ENCODE results near the gene PPP1R37. TPM values are rescaled to one million over a fixed set of nuclear protein-coding genes. Genes with fewer than 3 reads are reported as not detected.

PPP1R37 gene
- total and polyA plus RNA-seq, 2 donors (not counting 1 experiment from before 2014, with no cell fraction given), result 11.3 to 36.0 TPM

- Histone ChIP-seq H3K9ac (ENCODE audit: insufficient read depth, low read length) (no peak overlapping the region), H3K27ac (ENCODE audit: insufficient read depth, low read length) (peak overlapping the region; percentile 74), H3K4me1 (ENCODE audit: control insufficient read depth, extremely low read depth, insufficient read depth, low read length) (peaks cover 45% of the 10 kb centered on the region), H3K9me3 (ENCODE audit: control insufficient read depth, insufficient read depth, low read depth, low read length) (no peaks in the 10 kb centered on the region), H4K20me1 (ENCODE audit: control insufficient read depth, extremely low read depth, insufficient read depth, low read length) (no peaks in the 10 kb centered on the region), H3K79me2 (ENCODE audit: control insufficient read depth, insufficient read depth, low read length) (peaks cover 98% of the 10 kb centered on the region), H3K4me2 (ENCODE audit: extremely low read depth, insufficient read depth, low read length) (no peak overlapping the region), H3K36me3 (ENCODE audit: control insufficient read depth, insufficient read depth, low read length) (no peaks in the 10 kb centered on the region), H2AFZ (ENCODE audit: low read length) (no peak overlapping the region), H3K27me3 (ENCODE audit: control insufficient read depth, insufficient read depth, low read length) (no peaks in the 10 kb centered on the region), H3K4me3 (replicated peaks in 1 of 4; ENCODE audit: control extremely low read depth in 1 of 4, insufficient read depth in 1 of 4, low read depth in 3 of 4, low read length in 4 of 4) (no peak overlapping the region)
- TF ChIP-seq EZH2 (IDR thresholded peaks at IDR 0.05; ENCODE audit: low read length, missing control alignments), result no peak
- peak in 1 of 2 donors; percentile 52 for DNase-seq (ENCODE audit: low read depth in 2 of 2)
Observed at GRCh38 chr19:45099467-45100191, 6.7 kb downstream of the PPP1R37 start.

- TF ChIP-seq CTCF (conservative IDR thresholded peaks at IDR 0.05 in 1 of 2, IDR thresholded peaks at IDR 0.05 in 1 of 2; ENCODE audit: low read depth in 1 of 2, low read length in 2 of 2), result no peak
- TF ChIP-seq EZH2 (IDR thresholded peaks at IDR 0.05; ENCODE audit: low read length, missing control alignments), result no peak
Observed at GRCh38 chr19:45100201-45100600, 7.2 kb downstream of the PPP1R37 start.

GRCh38 chr19:45100846-45101252 is 7.9 kb downstream of the PPP1R37 start:
- H3K27ac ChIP-seq (ENCODE audit: insufficient read depth, low read length), result peak overlapping the region; percentile 53
- DNase-seq (ENCODE audit: low read depth in 2 of 2), result peak; percentile 33 to 39

More at GRCh38 chr19:45100201-45100600, 7.2 kb downstream of the PPP1R37 start:
- Histone ChIP-seq H3K36me3 (ENCODE audit: control insufficient read depth, insufficient read depth, low read length) (no peaks in the 10 kb centered on the region), H3K27me3 (ENCODE audit: control insufficient read depth, insufficient read depth, low read length) (no peaks in the 10 kb centered on the region), H4K20me1 (ENCODE audit: control insufficient read depth, extremely low read depth, insufficient read depth, low read length) (no peaks in the 10 kb centered on the region), H3K79me2 (ENCODE audit: control insufficient read depth, insufficient read depth, low read length) (peaks cover 98% of the 10 kb centered on the region), H2AFZ (ENCODE audit: low read length) (no peak overlapping the region), H3K4me2 (ENCODE audit: extremely low read depth, insufficient read depth, low read length) (no peak overlapping the region), H3K27ac (ENCODE audit: insufficient read depth, low read length) (peak overlapping the region; percentile 53), H3K9ac (ENCODE audit: insufficient read depth, low read length) (no peak overlapping the region), H3K4me1 (ENCODE audit: control insufficient read depth, extremely low read depth, insufficient read depth, low read length) (peaks cover 42% of the 10 kb centered on the region), H3K9me3 (ENCODE audit: control insufficient read depth, insufficient read depth, low read depth, low read length) (no peaks in the 10 kb centered on the region), H3K4me3 (replicated peaks in 1 of 4; ENCODE audit: control extremely low read depth in 1 of 4, insufficient read depth in 1 of 4, low read depth in 3 of 4, low read length in 4 of 4) (no peak overlapping the region)
- no peak for DNase-seq (ENCODE audit: low read depth in 2 of 2)

More at GRCh38 chr19:45100846-45101252, 7.9 kb downstream of the PPP1R37 start:
- Histone ChIP-seq H3K4me1 (ENCODE audit: control insufficient read depth, extremely low read depth, insufficient read depth, low read length) (peaks cover 42% of the 10 kb centered on the region), H3K4me2 (ENCODE audit: extremely low read depth, insufficient read depth, low read length) (no peak overlapping the region), H3K27me3 (ENCODE audit: control insufficient read depth, insufficient read depth, low read length) (no peaks in the 10 kb centered on the region), H3K36me3 (ENCODE audit: control insufficient read depth, insufficient read depth, low read length) (no peaks in the 10 kb centered on the region), H4K20me1 (ENCODE audit: control insufficient read depth, extremely low read depth, insufficient read depth, low read length) (no peaks in the 10 kb centered on the region), H3K4me3 (replicated peaks in 1 of 4; ENCODE audit: control extremely low read depth in 1 of 4, insufficient read depth in 1 of 4, low read depth in 3 of 4, low read length in 4 of 4) (no peak overlapping the region), H3K9me3 (ENCODE audit: control insufficient read depth, insufficient read depth, low read depth, low read length) (no peaks in the 10 kb centered on the region), H2AFZ (ENCODE audit: low read length) (no peak overlapping the region), H3K79me2 (ENCODE audit: control insufficient read depth, insufficient read depth, low read length) (peaks cover 98% of the 10 kb centered on the region), H3K9ac (ENCODE audit: insufficient read depth, low read length) (no peak overlapping the region)
- no peak for TF ChIP-seq EZH2 (IDR thresholded peaks at IDR 0.05; ENCODE audit: low read length, missing control alignments)
- TF ChIP-seq CTCF (conservative IDR thresholded peaks at IDR 0.05 in 1 of 2, IDR thresholded peaks at IDR 0.05 in 1 of 2; ENCODE audit: low read depth in 1 of 2, low read length in 2 of 2), result no peak

Measured in fibroblast of lung (primary cell).